ENCODE data around the gene UPF3B. TPM values are rescaled to one million over a fixed set of nuclear protein-coding genes. Genes with fewer than 3 reads are reported as not detected.
A peak's percentile ranks its signal among the peaks of the same experiment; 100 is the strongest.
"Not testable (repeated sequence)": the region's sequence is repeated elsewhere in the genome, so short reads cannot be mapped to it uniquely, and the experiment has no call there.

Gene UPF3B, protein sequence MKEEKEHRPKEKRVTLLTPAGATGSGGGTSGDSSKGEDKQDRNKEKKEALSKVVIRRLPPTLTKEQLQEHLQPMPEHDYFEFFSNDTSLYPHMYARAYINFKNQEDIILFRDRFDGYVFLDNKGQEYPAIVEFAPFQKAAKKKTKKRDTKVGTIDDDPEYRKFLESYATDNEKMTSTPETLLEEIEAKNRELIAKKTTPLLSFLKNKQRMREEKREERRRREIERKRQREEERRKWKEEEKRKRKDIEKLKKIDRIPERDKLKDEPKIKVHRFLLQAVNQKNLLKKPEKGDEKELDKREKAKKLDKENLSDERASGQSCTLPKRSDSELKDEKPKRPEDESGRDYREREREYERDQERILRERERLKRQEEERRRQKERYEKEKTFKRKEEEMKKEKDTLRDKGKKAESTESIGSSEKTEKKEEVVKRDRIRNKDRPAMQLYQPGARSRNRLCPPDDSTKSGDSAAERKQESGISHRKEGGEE
- polyA plus RNA-seq (2013, experiment 1 of 2): 27.7 TPM
- polyA plus RNA-seq (2013, experiment 2 of 2): 28.4 TPM

DNA sequence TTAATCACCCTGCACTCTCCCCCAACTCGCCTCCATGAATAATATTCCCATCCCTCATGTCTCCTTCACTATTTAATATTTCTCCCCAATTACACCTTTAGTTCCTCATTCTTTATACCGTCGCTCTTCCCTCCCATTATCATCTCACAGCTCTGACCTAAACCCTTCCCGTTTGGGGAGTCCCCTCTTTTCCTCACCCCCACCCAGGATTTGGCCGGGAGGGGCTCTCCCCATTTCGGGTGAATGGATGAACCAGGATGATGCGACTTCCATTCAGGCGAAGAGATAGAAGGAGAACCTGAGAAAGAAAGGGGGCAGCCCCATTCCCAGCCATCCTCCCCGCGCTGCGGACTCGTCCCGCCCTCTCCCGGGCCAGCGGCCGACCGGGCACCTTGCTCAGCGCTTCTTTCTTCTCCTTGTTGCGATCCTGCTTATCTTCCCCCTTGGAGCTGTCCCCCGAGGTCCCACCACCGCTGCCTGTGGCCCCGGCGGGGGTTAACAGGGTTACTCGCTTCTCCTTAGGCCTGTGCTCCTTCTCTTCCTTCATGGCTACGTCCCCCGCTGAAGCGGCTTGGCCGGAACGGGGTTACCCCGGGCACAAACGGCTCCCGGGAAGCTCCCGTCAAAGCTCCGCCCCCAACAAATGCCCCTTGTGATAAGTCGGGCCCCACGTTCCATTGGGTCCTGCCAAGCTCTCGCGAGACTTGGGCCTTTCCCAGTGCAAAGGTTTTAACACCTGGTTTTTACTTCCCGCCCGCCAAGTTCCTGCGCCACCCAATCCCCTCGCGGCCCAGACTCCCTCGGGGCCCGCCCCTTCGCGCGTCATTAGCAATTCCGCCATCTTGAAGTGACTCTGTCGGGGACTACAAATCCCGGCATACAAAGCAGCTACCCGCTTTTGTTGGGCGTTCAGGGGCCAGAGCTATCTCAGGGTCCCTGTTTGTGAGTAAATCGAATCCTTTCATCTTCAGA lies at the start of gene UPF3B:
Gene UPF3B, minus strand, starts transcription at position 582 of the 972 bp plus-strand sequence. Its CDS starts 35 bp downstream, at position 547.
- no peaks in the 10 kb centered on the region for H3K27me3 ChIP-seq (ENCODE audit: insufficient read depth, low read length)
- H3K4me3 ChIP-seq (ENCODE audit: low read length): peak within 1 kb of the TSS; percentile 99
- no peaks in the 10 kb centered on the region for H3K4me1 ChIP-seq (ENCODE audit: insufficient read depth, low read length)
- H3K27ac ChIP-seq (ENCODE audit: low read depth, low read length): peak within 1 kb of the TSS; percentile 92
- under 1% methylated on average over 54 of the region's 54 CpGs for WGBS
- no peaks in the 10 kb centered on the region for H3K9me3 ChIP-seq (ENCODE audit: insufficient read depth, low read depth, low read length)
- H3K36me3 ChIP-seq (ENCODE audit: insufficient read depth, low read length): peaks cover 37% of the 10 kb centered on the region
- peak within 1 kb of the TSS; percentile 97 for H3K9ac ChIP-seq (ENCODE audit: low read depth, low read length)

DNA sequence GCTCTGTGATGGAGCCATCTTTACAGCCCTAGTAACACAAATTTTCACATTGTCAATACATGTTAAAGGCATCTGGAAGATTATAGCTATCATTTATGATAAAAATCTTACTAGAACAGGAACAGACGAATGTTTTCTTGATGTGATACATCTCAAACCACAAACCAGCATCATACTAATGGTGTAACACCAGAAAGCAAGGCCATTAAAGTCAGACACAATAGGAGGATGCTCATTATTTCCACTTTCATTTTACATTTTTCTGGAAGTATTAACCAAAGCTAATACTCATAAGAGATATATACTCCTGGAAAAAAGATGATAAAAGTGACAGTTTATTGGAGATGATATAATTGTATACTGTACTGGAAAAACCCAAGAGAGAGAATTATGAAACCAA lies 48.2 kb upstream of the UPF3B start:
- no peaks in the 10 kb centered on the region for H3K36me3 ChIP-seq (ENCODE audit: insufficient read depth, low read length)
- H3K27ac ChIP-seq (ENCODE audit: low read depth, low read length): no peak overlapping the region
- H3K4me3 ChIP-seq (ENCODE audit: low read length): no peak overlapping the region
- no peaks in the 10 kb centered on the region for H3K9me3 ChIP-seq (ENCODE audit: insufficient read depth, low read depth, low read length)
- no peaks in the 10 kb centered on the region for H3K4me1 ChIP-seq (ENCODE audit: insufficient read depth, low read length)
- 88% methylated on average over 1 of the region's 1 CpG for WGBS
- no peak overlapping the region for H3K9ac ChIP-seq (ENCODE audit: low read depth, low read length)
- no peaks in the 10 kb centered on the region for H3K27me3 ChIP-seq (ENCODE audit: insufficient read depth, low read length)

DNA sequence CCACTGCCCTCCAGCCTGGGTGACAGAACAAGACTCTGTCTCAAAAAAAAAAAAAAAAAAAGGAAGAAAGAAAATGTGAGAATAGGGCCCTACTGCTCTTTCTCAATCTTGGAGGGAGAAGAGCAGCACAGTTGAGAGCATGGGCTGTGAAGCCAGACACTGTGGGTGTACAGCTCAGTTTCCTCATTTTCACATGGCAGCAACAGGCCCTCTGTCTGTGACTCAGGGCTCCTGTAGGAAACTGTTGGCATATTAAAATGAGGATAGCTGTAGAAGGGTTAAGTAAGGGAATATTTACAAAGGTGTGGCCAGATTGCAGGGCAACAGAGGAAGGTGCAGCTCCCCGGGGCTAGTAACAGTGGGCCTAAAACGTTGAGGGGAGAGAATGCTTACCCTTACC lies 46.4 kb upstream of the UPF3B start:
- Histone ChIP-seq H3K36me3 (ENCODE audit: insufficient read depth, low read length) (no peaks in the 10 kb centered on the region), H3K27ac (ENCODE audit: low read depth, low read length) (no peak overlapping the region), H3K4me3 (ENCODE audit: low read length) (no peak overlapping the region), H3K9ac (ENCODE audit: low read depth, low read length) (no peak overlapping the region), H3K9me3 (ENCODE audit: insufficient read depth, low read depth, low read length) (no peaks in the 10 kb centered on the region), H3K4me1 (ENCODE audit: insufficient read depth, low read length) (no peaks in the 10 kb centered on the region), H3K27me3 (ENCODE audit: insufficient read depth, low read length) (no peaks in the 10 kb centered on the region)
- WGBS: 20% methylated on average over 2 of the region's 2 CpGs

DNA sequence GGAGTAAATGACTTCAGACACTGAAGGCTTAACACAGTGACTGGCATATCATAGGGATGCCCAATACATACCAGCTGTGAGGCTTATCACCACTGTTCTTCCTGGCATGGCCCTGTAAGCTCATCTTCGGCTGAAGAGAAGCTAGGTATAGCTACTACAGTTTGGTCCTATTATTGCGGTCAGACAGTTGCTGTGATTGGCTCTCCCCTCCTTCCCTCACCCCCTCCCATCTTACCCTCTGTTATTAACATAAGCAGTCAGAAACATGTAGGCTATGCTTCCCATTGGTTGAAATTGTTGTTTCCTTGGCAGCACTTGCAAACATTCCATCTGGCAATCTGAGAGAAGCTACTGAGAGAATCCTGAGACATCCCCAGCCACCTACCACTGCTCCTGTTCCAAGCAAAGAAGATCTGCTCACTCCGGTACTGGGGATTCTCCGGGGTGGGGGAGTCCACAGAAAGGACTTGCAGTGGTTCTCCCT lies 43.1 kb upstream of the UPF3B start, which contains the start of gene AKAP14:
Gene AKAP14, plus strand, starts transcription at position 51 of the 484 bp plus-strand sequence. CDS start 7,331 bp downstream, outside the sequence.
- H3K9me3 ChIP-seq (ENCODE audit: insufficient read depth, low read depth, low read length): no peaks in the 10 kb centered on the region
- no peak within 1 kb of the TSS for H3K4me3 ChIP-seq (ENCODE audit: low read length)
- no peaks in the 10 kb centered on the region for H3K4me1 ChIP-seq (ENCODE audit: insufficient read depth, low read length)
- H3K36me3 ChIP-seq (ENCODE audit: insufficient read depth, low read length): no peaks in the 10 kb centered on the region
- 72% methylated on average over 3 of the region's 4 CpGs for WGBS
- H3K27me3 ChIP-seq (ENCODE audit: insufficient read depth, low read length): no peaks in the 10 kb centered on the region
- H3K9ac ChIP-seq (ENCODE audit: low read depth, low read length): no peak within 1 kb of the TSS
- no peak within 1 kb of the TSS for H3K27ac ChIP-seq (ENCODE audit: low read depth, low read length)

DNA sequence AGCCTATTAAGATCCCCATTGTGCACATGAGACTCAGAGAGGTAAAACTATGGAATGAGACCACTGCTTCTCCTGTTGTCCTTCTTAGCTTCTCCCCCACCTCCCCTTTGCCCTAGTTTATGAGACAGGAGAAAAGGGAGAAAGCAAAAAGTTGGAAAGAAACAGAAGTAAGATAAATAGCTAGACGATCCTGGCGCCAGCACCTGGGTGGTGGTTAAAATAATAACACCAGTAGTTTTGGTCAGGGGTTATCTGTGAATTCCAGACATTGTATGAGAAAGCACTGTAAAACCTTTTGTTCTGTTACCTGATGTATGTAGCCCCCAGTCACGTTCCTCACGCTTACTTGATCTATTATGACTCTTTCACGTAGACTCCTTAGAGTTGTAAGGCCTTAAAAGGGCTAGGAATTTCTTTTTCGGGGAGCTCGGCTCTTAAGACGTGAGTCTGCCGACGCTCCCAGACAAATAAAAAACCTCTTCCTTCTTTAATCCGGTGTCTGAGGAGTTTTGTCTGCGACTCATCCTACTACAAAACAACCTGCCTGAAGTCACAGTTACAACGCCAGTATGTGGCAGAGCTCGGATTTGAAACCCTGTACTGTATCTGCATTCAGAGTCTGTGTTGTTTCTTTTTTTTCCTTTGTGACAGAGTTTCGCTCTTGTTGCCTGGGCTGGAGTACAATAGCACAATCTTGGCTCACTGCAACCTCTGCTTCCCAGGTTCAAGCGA lies 39.4 kb upstream of the UPF3B start:
- not testable (repeated sequence) for H3K9me3 ChIP-seq (ENCODE audit: insufficient read depth, low read depth, low read length); H3K27me3 ChIP-seq (ENCODE audit: insufficient read depth, low read length); H3K4me1 ChIP-seq (ENCODE audit: insufficient read depth, low read length); H3K4me3 ChIP-seq (ENCODE audit: low read length); H3K36me3 ChIP-seq (ENCODE audit: insufficient read depth, low read length); H3K9ac ChIP-seq (ENCODE audit: low read depth, low read length); H3K27ac ChIP-seq (ENCODE audit: low read depth, low read length)
- WGBS: 82% methylated on average over 15 of the region's 16 CpGs

DNA sequence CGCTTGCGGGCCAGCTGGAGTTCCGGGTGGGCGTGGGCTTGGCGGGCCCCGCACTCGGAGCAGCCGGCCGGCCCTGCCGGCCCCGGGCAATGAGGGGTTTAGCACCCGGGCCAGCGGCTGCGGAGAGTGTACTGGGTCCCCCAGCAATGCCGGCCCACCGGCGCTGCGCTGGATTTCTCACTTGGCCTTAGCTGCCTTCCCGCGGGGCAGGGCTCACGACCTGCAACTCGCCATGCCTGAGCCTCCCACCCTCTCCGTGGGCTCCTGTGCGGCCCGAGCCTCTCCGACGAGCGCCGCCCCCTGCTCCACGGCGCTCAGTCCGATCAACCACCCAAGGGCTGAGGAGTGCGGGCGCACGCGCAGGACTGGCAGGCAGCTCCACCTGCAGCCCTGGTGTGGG lies 37.9 kb upstream of the UPF3B start:
- not testable (repeated sequence) for H3K27ac ChIP-seq (ENCODE audit: low read depth, low read length); H3K9ac ChIP-seq (ENCODE audit: low read depth, low read length); H3K9me3 ChIP-seq (ENCODE audit: insufficient read depth, low read depth, low read length); H3K4me3 ChIP-seq (ENCODE audit: low read length); H3K4me1 ChIP-seq (ENCODE audit: insufficient read depth, low read length); H3K27me3 ChIP-seq (ENCODE audit: insufficient read depth, low read length); H3K36me3 ChIP-seq (ENCODE audit: insufficient read depth, low read length)
- WGBS: 98% methylated on average over 33 of the region's 36 CpGs

DNA sequence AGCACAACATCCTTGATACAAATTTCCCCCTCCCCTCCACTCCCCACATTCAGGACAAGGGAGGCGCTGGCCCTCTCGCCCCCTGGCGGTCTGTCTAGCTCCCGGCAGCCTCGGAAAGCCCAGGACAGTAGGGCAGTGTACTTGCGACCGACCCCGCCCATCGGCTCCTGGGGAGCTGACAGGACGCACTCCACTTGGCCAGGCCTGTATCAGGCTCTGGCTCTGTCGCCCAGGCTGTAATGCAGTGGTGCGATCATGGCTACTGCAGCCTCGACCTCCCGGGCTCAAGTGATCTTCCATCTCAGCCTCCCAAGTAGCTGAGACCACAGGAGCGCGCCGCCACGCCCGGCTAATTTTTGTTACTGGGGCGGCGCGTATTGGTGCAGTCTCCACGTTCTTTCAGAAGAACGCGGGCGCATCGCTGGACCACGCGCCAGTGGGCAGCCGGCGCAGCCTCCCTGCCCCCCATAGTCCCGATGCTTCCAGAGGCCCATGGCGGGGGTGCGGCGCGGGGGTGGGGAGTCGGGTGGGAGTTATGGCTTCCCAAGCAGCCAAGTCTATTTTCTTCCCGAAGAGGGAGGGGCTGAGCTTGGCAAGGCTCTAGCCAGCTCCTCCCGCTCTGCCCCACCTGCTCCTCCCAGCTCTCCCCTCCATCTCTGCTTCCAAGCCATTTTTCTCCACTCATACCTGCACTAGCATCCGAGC lies 35.1 kb upstream of the UPF3B start:
- no peaks in the 10 kb centered on the region for H3K4me1 ChIP-seq (ENCODE audit: insufficient read depth, low read length)
- under 1% methylated on average over 38 of the region's 40 CpGs for whole genome bisulfite sequencing
- no peak overlapping the region for H3K27ac ChIP-seq (ENCODE audit: low read depth, low read length)
- H3K9me3 ChIP-seq (ENCODE audit: insufficient read depth, low read depth, low read length): no peaks in the 10 kb centered on the region
- H3K9ac ChIP-seq (ENCODE audit: low read depth, low read length): no peak overlapping the region
- peak overlapping the region; percentile 70 for H3K4me3 ChIP-seq (ENCODE audit: low read length)
- H3K27me3 ChIP-seq (ENCODE audit: insufficient read depth, low read length): no peaks in the 10 kb centered on the region
- H3K36me3 ChIP-seq (ENCODE audit: insufficient read depth, low read length): no peaks in the 10 kb centered on the region

DNA sequence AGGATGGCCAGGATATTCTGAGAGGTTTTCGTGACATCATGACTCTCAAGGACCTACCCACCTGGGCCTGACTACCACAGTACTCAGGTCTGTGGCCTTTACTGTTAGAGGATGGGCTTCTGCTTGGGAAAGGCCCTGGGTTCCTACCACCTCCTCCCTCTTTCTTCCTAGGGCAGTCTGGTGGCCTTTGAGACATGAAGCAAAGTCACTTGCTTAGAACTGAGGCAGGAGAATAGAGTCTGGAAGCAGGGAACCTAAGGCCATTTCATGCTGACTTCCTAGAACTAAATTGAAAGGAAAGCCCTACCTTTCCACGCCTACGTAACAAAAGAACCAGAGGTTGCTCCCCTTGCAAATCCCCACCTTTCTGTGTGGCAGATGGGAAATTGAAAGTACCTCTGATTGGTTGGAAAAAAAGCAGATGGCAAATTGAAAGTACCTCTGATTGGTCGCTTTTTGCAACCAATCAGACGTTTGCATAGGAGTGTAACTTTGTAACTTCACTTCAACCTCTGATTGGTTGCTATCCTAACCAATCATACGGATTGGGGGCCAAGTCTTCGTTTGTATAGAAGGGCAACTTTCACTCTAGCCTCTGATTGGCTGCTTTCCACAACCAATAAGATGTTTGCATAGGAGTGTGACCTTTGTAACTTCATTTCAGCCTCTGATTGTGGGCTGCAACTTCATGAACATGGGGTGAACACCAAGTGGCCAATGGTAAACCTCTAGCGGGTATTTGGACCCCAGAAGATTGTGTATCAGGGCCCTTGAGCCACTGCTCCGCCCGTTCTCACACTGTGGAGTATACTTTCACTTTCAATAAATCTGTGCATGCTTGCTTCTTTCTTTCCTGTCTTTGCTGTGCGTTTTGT lies 33.0 kb upstream of the UPF3B start:
- whole genome bisulfite sequencing: 90% methylated on average over 10 of the region's 11 CpGs
- H3K9ac ChIP-seq (ENCODE audit: low read depth, low read length): no peak overlapping the region
- H3K9me3 ChIP-seq (ENCODE audit: insufficient read depth, low read depth, low read length): no peaks in the 10 kb centered on the region

DNA sequence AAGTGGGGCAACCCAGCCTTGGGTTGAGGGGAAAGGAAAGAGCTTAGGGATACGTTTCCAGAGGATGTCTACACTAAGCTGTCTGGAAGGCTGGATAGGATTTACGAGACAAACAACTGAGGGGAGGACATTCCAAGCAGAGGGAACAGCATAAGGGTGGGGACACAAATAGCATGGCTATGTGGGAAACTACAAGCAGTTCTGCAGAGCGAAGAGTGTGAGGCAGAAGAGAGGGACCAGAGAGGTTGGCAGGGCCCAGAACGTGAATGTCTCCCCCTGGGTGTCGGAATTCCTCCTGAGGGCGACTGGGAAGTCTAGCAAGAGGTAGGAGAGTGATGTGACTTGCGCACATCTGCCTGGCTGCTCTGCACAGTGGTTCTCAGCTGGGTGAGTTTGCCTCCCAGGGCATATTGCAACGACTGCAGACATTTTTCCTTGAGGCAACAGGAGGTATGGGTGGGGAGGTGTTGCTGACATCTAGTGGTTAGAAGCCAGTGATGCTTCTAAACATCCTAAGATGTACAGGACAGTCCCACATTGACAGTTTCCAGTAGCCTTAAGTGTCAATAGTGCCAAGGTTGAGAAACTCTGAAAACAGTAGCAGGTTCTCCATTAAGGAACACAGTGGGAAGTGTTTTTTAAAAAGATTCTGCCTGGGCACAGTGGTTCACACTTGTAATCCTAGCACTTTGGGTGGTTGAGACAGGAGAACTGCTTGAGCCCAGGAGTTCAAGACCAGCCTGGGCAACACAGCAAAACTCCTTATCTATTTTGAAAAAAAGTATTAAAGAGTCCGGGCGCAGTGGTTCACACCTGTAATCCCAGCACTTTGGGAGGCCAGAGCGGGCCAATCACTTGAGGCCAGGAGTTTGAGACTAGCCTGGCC lies 28.0 kb upstream of the UPF3B start:
- Histone ChIP-seq H3K36me3 (ENCODE audit: insufficient read depth, low read length) (peaks cover 14% of the 10 kb centered on the region), H3K9ac (ENCODE audit: low read depth, low read length) (no peak overlapping the region), H3K9me3 (ENCODE audit: insufficient read depth, low read depth, low read length) (no peaks in the 10 kb centered on the region), H3K27ac (ENCODE audit: low read depth, low read length) (no peak overlapping the region), H3K4me1 (ENCODE audit: insufficient read depth, low read length) (no peaks in the 10 kb centered on the region), H3K4me3 (ENCODE audit: low read length) (no peak overlapping the region), H3K27me3 (ENCODE audit: insufficient read depth, low read length) (no peaks in the 10 kb centered on the region)
- WGBS: 66% methylated on average over 11 of the region's 11 CpGs

More for the DNA sequence above, 33.0 kb upstream of the UPF3B start:
- no peak overlapping the region for H3K4me3 ChIP-seq (ENCODE audit: low read length)
- no peaks in the 10 kb centered on the region for H3K27me3 ChIP-seq (ENCODE audit: insufficient read depth, low read length)
- no peaks in the 10 kb centered on the region for H3K4me1 ChIP-seq (ENCODE audit: insufficient read depth, low read length)
- no peaks in the 10 kb centered on the region for H3K36me3 ChIP-seq (ENCODE audit: insufficient read depth, low read length)
- no peak overlapping the region for H3K27ac ChIP-seq (ENCODE audit: low read depth, low read length)

Measured in HUES64 (cell line).